Activated CD8-positive, alpha-beta memory T cell treated with anti-CD3 and anti-CD28 coated beads for 36 hours (primary cell): Measurements from ENCODE around the gene RCCD1. TPM values are rescaled to one million over a fixed set of nuclear protein-coding genes. Genes with fewer than 3 reads are reported as not detected.
"Not testable (repeated sequence)": the region's sequence is repeated elsewhere in the genome, so short reads cannot be mapped to it uniquely, and the experiment has no call there.

Experiments used
- CTCF ChIA-PET: fragments of 350-600 bp; sonication (Branson Sonifier 250); formaldehyde crosslinking; loops from one replicate; lab custom pipeline; 2021; ENCODE audit warnings: antibody characterized with exemption; lab: Charles Lee
- POLR2A ChIA-PET: fragments of 350-600 bp; sonication (Branson Sonifier 250); formaldehyde crosslinking; loops from one replicate; lab custom pipeline; 2021; ENCODE audit warnings: antibody characterized with exemption; lab: Charles Lee
- total RNA-seq, 2 experiments: library from RNA; stranded (reverse); gene quantifications; one replicate each; pipeline ENCODE4 v1.2.3, GENCODE V29; 2021

The RCCD1 gene
- total RNA-seq, 2 experiments from 2014 or later: 24.3 to 28.1 TPM

- CTCF ChIA-PET: interaction anchor here (1.3 kb wide), 1 partner anchor 29 kb away, joined by 4 read pairs; no protein-coding TSS in a partner anchor
- POLR2A ChIA-PET: interaction anchor here (1.8 kb wide), 1 partner anchor 11 kb away, joined by 7 read pairs; no protein-coding TSS in a partner anchor
These were observed 39.4 kb upstream of the RCCD1 start for GRCh38 chr15:90915216-90915807.

GRCh38 chr15:90915808-90916440 is 38.8 kb upstream of the RCCD1 start:
- CTCF ChIA-PET: no interaction called here
- POLR2A ChIA-PET: interaction anchor here (1.8 kb wide), 1 partner anchor 12 kb away, joined by 7 read pairs; no protein-coding TSS in a partner anchor

GRCh38 chr15:90916461-90916860 is 38.2 kb upstream of the RCCD1 start:
- ChIA-PET CTCF (no interaction called here), POLR2A (interaction anchor here (1.8 kb wide), 1 partner anchor 12 kb away, joined by 7 read pairs; no protein-coding TSS in a partner anchor)

GRCh38 chr15:90917569-90917968 is 37.1 kb upstream of the RCCD1 start:
- POLR2A ChIA-PET: interaction anchor here (0.8 kb wide), 1 partner anchor 31 kb away, joined by 3 read pairs; no protein-coding TSS in a partner anchor
- CTCF ChIA-PET: interaction anchor here (2.6 kb wide), 1 partner anchor 14 kb away, joined by 15 read pairs; the partner anchor contains the start of gene MAN2A2

GRCh38 chr15:90918034-90918788 is 36.5 kb upstream of the RCCD1 start:
- ChIA-PET CTCF (interaction anchor here (0.8 to 2.6 kb wide), 2 partner anchors 12 to 15 kb away, joined by 3 to 15 read pairs; partner anchors contain the start of gene MAN2A2), POLR2A (interaction anchor here (0.8 kb wide), 1 partner anchor 32 kb away, joined by 3 read pairs; no protein-coding TSS in a partner anchor)

- CTCF ChIA-PET: interaction anchor here (0.8 to 2.6 kb wide), 2 partner anchors 11 to 15 kb away, joined by 3 to 15 read pairs; partner anchors contain the start of gene MAN2A2
- POLR2A ChIA-PET: no interaction called here
These were observed 35.8 kb upstream of the RCCD1 start for GRCh38 chr15:90918835-90919234.

GRCh38 chr15:90921887-90922286 is 32.8 kb upstream of the RCCD1 start:
- CTCF ChIA-PET: interaction anchor here (1.0 to 4.7 kb wide), 3 partner anchors 10 to 20 kb away, joined by 3 to 32 read pairs (median 11); partner anchors contain the start of genes HDDC3 and MAN2A2
- POLR2A ChIA-PET: interaction anchor here (2.6 kb wide), 1 partner anchor 18 kb away, joined by 10 read pairs; the partner anchor contains the start of gene MAN2A2

- ChIA-PET POLR2A (interaction anchor here (1.0 to 2.6 kb wide), 2 partner anchors 17 to 19 kb away, joined by 5 to 10 read pairs; partner anchors contain the start of gene MAN2A2), CTCF (interaction anchor here (0.6 to 4.7 kb wide), 4 partner anchors 9 to 244 kb away, joined by 3 to 32 read pairs (median 8); partner anchors contain the start of genes HDDC3 and MAN2A2)
These were observed 31.9 kb upstream of the RCCD1 start for GRCh38 chr15:90922712-90923322.

- CTCF ChIA-PET: interaction anchor here (4.7 kb wide), 1 partner anchor 7 kb away, joined by 32 read pairs; the partner anchor contains the start of gene HDDC3
- POLR2A ChIA-PET: interaction anchor here (0.7 kb wide), 1 partner anchor 44 kb away, joined by 4 read pairs; no protein-coding TSS in a partner anchor
These were observed 30.3 kb upstream of the RCCD1 start for GRCh38 chr15:90924375-90924774.

- CTCF ChIA-PET: not testable (repeated sequence)
- POLR2A ChIA-PET: interaction anchor here (1.3 kb wide), 1 partner anchor 24 kb away, joined by 3 read pairs; the partner anchor contains the start of gene MAN2A2
These were observed 27.9 kb upstream of the RCCD1 start for GRCh38 chr15:90926766-90927165.

- CTCF ChIA-PET: not testable (repeated sequence)
- POLR2A ChIA-PET: interaction anchor here (5.5 kb wide), 1 partner anchor 25 kb away, joined by 42 read pairs; the partner anchor contains the start of gene MAN2A2
These were observed 26.6 kb upstream of the RCCD1 start for GRCh38 chr15:90928106-90928505.

GRCh38 chr15:90929246-90930019 is 25.3 kb upstream of the RCCD1 start:
- CTCF ChIA-PET: interaction anchor here (1.0 to 7.7 kb wide), 4 partner anchors 11 to 120 kb away, joined by 3 to 136 read pairs (median 3); partner anchors contain the start of gene MAN2A2

GRCh38 chr15:90930861-90931574 is 23.7 kb upstream of the RCCD1 start:
- CTCF ChIA-PET: interaction anchor here (0.5 to 7.7 kb wide), 16 partner anchors 9 to 1041 kb away, joined by 3 to 136 read pairs (median 6); partner anchors contain the start of genes BLM, MAN2A2 and RCCD1
- POLR2A ChIA-PET: interaction anchor here (0.5 to 5.5 kb wide), 5 partner anchors 24 to 275 kb away, joined by 3 to 42 read pairs (median 4); partner anchors contain the start of genes MAN2A2 and RCCD1

More at GRCh38 chr15:90929246-90930019, 25.3 kb upstream of the RCCD1 start:
- POLR2A ChIA-PET: interaction anchor here (1.8 to 5.5 kb wide), 2 partner anchors 25 to 26 kb away, joined by 4 to 42 read pairs; partner anchors contain the start of genes MAN2A2 and RCCD1

- CTCF ChIA-PET: interaction anchor here (0.5 to 7.7 kb wide), 15 partner anchors 9 to 1042 kb away, joined by 3 to 136 read pairs (median 6); partner anchors contain the start of genes BLM, MAN2A2 and RCCD1
- POLR2A ChIA-PET: interaction anchor here (0.5 to 5.5 kb wide), 5 partner anchors 23 to 275 kb away, joined by 3 to 42 read pairs (median 6); partner anchors contain the start of genes MAN2A2 and RCCD1
These were observed 23.2 kb upstream of the RCCD1 start for GRCh38 chr15:90931575-90931827.

GRCh38 chr15:90931828-90932659 is 22.6 kb upstream of the RCCD1 start, which contains the start of gene HDDC3:
TSS of gene HDDC3 (minus strand) at chr15:90932549. CDS start at chr15:90932540, 9 bp downstream.
- POLR2A ChIA-PET: interaction anchor here (0.7 to 5.5 kb wide), 9 partner anchors 23 to 215 kb away, joined by 3 to 42 read pairs (median 4); partner anchors contain the start of genes BLM, MAN2A2 and RCCD1

More at GRCh38 chr15:90931828-90932659, 22.6 kb upstream of the RCCD1 start, which contains the start of gene HDDC3:
- CTCF ChIA-PET: interaction anchor here (0.5 to 7.7 kb wide), 21 partner anchors 10 to 1042 kb away, joined by 3 to 136 read pairs (median 5); partner anchors contain the start of genes BLM, MAN2A2 and RCCD1
